Measurements from ENCODE around the gene ATG9B.
A peak's percentile ranks its signal among the peaks of the same experiment; 100 is the strongest.

ATG9B gene

GRCh38 chr7:150992833-150993302 lies 31.4 kb downstream of the ATG9B start:
- Histone ChIP-seq H3K27ac (ENCODE audit: extremely low read depth, low read depth, low read length) (no peak overlapping the region), H3K4me1 (ENCODE audit: control insufficient read depth, insufficient read depth, low read length) (no peaks in the 10 kb centered on the region), H3K9me3 (ENCODE audit: control insufficient read depth, insufficient read depth, low read depth, low read length) (no peaks in the 10 kb centered on the region), H3K4me3 (ENCODE audit: low read depth, low read length) (no peak overlapping the region), H3K36me3 (ENCODE audit: control insufficient read depth in 2 of 2, insufficient read depth in 1 of 2, low read length in 2 of 2) (no peaks in the 10 kb centered on the region)
- CTCF ChIA-PET, result interaction anchor here (1.4 to 1.7 kb wide), 4 partner anchors 17 to 214 kb away, joined by 3 to 7 read pairs (median 4); no protein-coding TSS in a partner anchor
- POLR2A ChIA-PET, result interaction anchor here (1.1 kb wide), 1 partner anchor 9 kb away, joined by 3 read pairs; no protein-coding TSS in a partner anchor
- 0 out of 2 replicates have a peak, but pooled peaks have one; percentile 12 for TF ChIP-seq ZNF629 (tag by site-specific recombination; IDR thresholded peaks at IDR 0.05)
- TF ChIP-seq YY2 (tag by site-specific recombination; IDR thresholded peaks at IDR 0.05), result peak; percentile 38; the same call in 1 of the 2 replicates
- TF ChIP-seq GFI1B (tag by site-specific recombination; IDR thresholded peaks at IDR 0.05), result no peak
- peak; percentile 94 for TF ChIP-seq ZNF76 (tag by site-specific recombination; IDR thresholded peaks at IDR 0.05; ENCODE audit: borderline replicate concordance, low read depth)
- no peak for TF ChIP-seq ZNF416 (tag by site-specific recombination; IDR thresholded peaks at IDR 0.05)
- TF ChIP-seq ZNF274 (IDR thresholded peaks at IDR 0.05; ENCODE audit: low read length), result no peak
- TF ChIP-seq ZNF274 (tag by site-specific recombination; IDR thresholded peaks at IDR 0.05; ENCODE audit: borderline replicate concordance), result no peak
- 0 out of 2 replicates have a peak, but pooled peaks have one; percentile 20 for TF ChIP-seq KLF8 (tag by site-specific recombination; IDR thresholded peaks at IDR 0.05)
- TF ChIP-seq ZNF175 (tag by site-specific recombination; IDR thresholded peaks at IDR 0.05), result no peak
- no peak for TF ChIP-seq ZBTB26 (tag by site-specific recombination; optimal IDR thresholded peaks at IDR 0.05)
- TF ChIP-seq ZFP41 (tag by site-specific recombination; IDR thresholded peaks at IDR 0.05; ENCODE audit: borderline replicate concordance), result no peak
- no peak for TF ChIP-seq KLF7 (tag by site-specific recombination; IDR thresholded peaks at IDR 0.05; ENCODE audit: borderline replicate concordance)
- TF ChIP-seq ZNF596 (tag by site-specific recombination; IDR thresholded peaks at IDR 0.05), result no peak
- TF ChIP-seq MEIS1 (CRISPR knock-in tag; IDR thresholded peaks at IDR 0.05; ENCODE audit: borderline replicate concordance), result no peak
- TF ChIP-seq SP3 (tag by site-specific recombination; IDR thresholded peaks at IDR 0.05), result peak; percentile 12; the same call in 1 of the 2 replicates
- TF ChIP-seq ZNF335 (tag by site-specific recombination; conservative IDR thresholded peaks at IDR 0.05), result peak; percentile 33; the same call in 1 of the 2 replicates
- TF ChIP-seq ZBTB17 (tag by site-specific recombination; IDR thresholded peaks at IDR 0.05), result peak; percentile 62; the same call in 1 of the 2 replicates

- TF ChIP-seq ZNF792 (tag by site-specific recombination; IDR thresholded peaks at IDR 0.05), result no peak
- Histone ChIP-seq H3K9me3 (ENCODE audit: control insufficient read depth, insufficient read depth, low read depth, low read length) (no peaks in the 10 kb centered on the region), H3K36me3 (ENCODE audit: control insufficient read depth in 2 of 2, insufficient read depth in 1 of 2, low read length in 2 of 2) (no peaks in the 10 kb centered on the region), H3K27ac (ENCODE audit: extremely low read depth, low read depth, low read length) (no peak overlapping the region), H3K4me1 (ENCODE audit: control insufficient read depth, insufficient read depth, low read length) (no peaks in the 10 kb centered on the region), H3K4me3 (ENCODE audit: low read depth, low read length) (no peak overlapping the region)
- POLR2A ChIA-PET, result interaction anchor here (1.1 kb wide), 1 partner anchor 9 kb away, joined by 3 read pairs; no protein-coding TSS in a partner anchor
- CTCF ChIA-PET, result interaction anchor here (1.0 to 1.7 kb wide), 5 partner anchors 18 to 213 kb away, joined by 3 to 7 read pairs (median 3); no protein-coding TSS in a partner anchor
These were observed 32.1 kb downstream of the ATG9B start for GRCh38 chr7:150992051-150992640.

- TF ChIP-seq SETDB1 (IDR thresholded peaks at IDR 0.05; ENCODE audit: insufficient read length, low read length) (peak; percentile 94), ZNF248 (tag by site-specific recombination; IDR thresholded peaks at IDR 0.05) (no peak), KLF7 (tag by site-specific recombination; IDR thresholded peaks at IDR 0.05; ENCODE audit: borderline replicate concordance) (no peak), KLF8 (tag by site-specific recombination; IDR thresholded peaks at IDR 0.05) (0 out of 2 replicates have a peak, but pooled peaks have one; percentile 42), ZNF184 (tag by site-specific recombination; IDR thresholded peaks at IDR 0.05) (peak; percentile 87)
These were observed 33.7 kb downstream of the ATG9B start, which contains the start of gene NOS3 for GRCh38 chr7:150990416-150991186. Gene NOS3 (plus strand): TSS chr7:150991017. CDS start chr7:150993804, 2,787 bp downstream.

More at GRCh38 chr7:150990416-150991186, 33.7 kb downstream of the ATG9B start, which contains the start of gene NOS3:
- no peak within 1 kb of the TSS for H3K4me3 ChIP-seq (ENCODE audit: low read depth, low read length)
- no peaks in the 10 kb centered on the region for H3K4me1 ChIP-seq (ENCODE audit: control insufficient read depth, insufficient read depth, low read length)
- H3K36me3 ChIP-seq (ENCODE audit: control insufficient read depth in 2 of 2, insufficient read depth in 1 of 2, low read length in 2 of 2), result no peaks in the 10 kb centered on the region
- ChIA-PET CTCF (interaction anchor here (0.7 to 2.1 kb wide), 10 partner anchors 11 to 637 kb away, joined by 3 to 8 read pairs (median 3); no protein-coding TSS in a partner anchor), POLR2A (no interaction called here)
- H3K9me3 ChIP-seq (ENCODE audit: control insufficient read depth, insufficient read depth, low read depth, low read length), result no peaks in the 10 kb centered on the region
- H3K27ac ChIP-seq (ENCODE audit: extremely low read depth, low read depth, low read length), result no peak within 1 kb of the TSS

Data from HEK293 (cell line).